Smooth muscle cell (in vitro differentiated cells): ENCODE measurements around the gene SPR. TPM values are rescaled to one million over a fixed set of nuclear protein-coding genes. Genes with fewer than 3 reads are reported as not detected.

ENCODE experiments used
- DNase-seq: peaks from one replicate; lab custom pipeline; 2025; ENCODE audit not compliant: unreplicated experiment; lab: John Stamatoyannopoulos, UW
- H2AFZ ChIP-seq: fragments of 200-600 bp; sonication (generic); 2 replicates; pipeline ENCODE4 v1.6.0; 2016; ENCODE audit warnings: antibody characterized with exemption, low read depth, mild to moderate bottlenecking
- H3F3A ChIP-seq: fragments of 200-600 bp; sonication (generic); 2 replicates; pipeline ENCODE4 v1.6.0; 2017; ENCODE audit warnings: antibody characterized with exemption, low read depth
- H3K27ac ChIP-seq: fragments of 200-600 bp; sonication (generic); 2 replicates; pipeline ENCODE4 v1.5.1; 2016; ENCODE audit warnings: low read depth, mild to moderate bottlenecking
- H3K27me3 ChIP-seq: fragments of 200-600 bp; sonication (generic); 2 replicates; pipeline ENCODE4 v1.6.1; 2016; ENCODE audit warnings: low read depth, mild to moderate bottlenecking
- H3K36me3 ChIP-seq: fragments of 200-600 bp; sonication (generic); 2 replicates; pipeline ENCODE4 v1.5.1; 2016; ENCODE audit warnings: low read depth
- H3K4me1 ChIP-seq: fragments of 200-600 bp; sonication (generic); 2 replicates; pipeline ENCODE4 v1.5.1; 2016; ENCODE audit warnings: low read depth
- H3K4me2 ChIP-seq: fragments of 200-600 bp; sonication (generic); 2 replicates; pipeline ENCODE4 v1.6.0; 2016; ENCODE audit warnings: mild to moderate bottlenecking
- H3K4me3 ChIP-seq: fragments of 200-600 bp; sonication (generic); 2 replicates; pipeline ENCODE4 v1.5.1; 2016; ENCODE audit warnings: mild to moderate bottlenecking
- H3K79me2 ChIP-seq: fragments of 200-600 bp; sonication (generic); 2 replicates; pipeline ENCODE4 v1.6.0; 2016; ENCODE audit warnings: low read depth, mild to moderate bottlenecking
- H3K9ac ChIP-seq: fragments of 200-600 bp; sonication (generic); 2 replicates; pipeline ENCODE4 v1.6.0; 2016; ENCODE audit warnings: low read depth
- H3K9me3 ChIP-seq: fragments of 200-600 bp; sonication (generic); replicated peaks from 2 replicates; pipeline ENCODE4 v1.5.1; 2016; ENCODE audit warnings: low read depth
- H4K20me1 ChIP-seq: fragments of 200-600 bp; sonication (generic); 2 replicates; pipeline ENCODE4 v1.6.0; 2016; ENCODE audit warnings: low read depth
- WGBS: methylation state at CpG from one replicate; pipeline ENCODE4 v1.1.7; 2016; ENCODE audit warnings: low lambda C conversion rate; 5-methylcytosine and 5-hydroxymethylcytosine counted together
- polyA plus RNA-seq: library from polyadenylated mRNA; unstranded; fragments of >200 nt; fragmentation: Nextera tagmentation; extraction: Ambion mirVana; gene quantifications from 2 replicates; pipeline ENCODE4 v1.2.1, GENCODE V29; 2016
- total RNA-seq: library from RNA; depleted of rRNA; stranded (reverse); fragments of >200 nt; gene quantifications from 2 replicates; pipeline ENCODE4 v1.2.3, GENCODE V29; 2014
- TF ChIP-seq, protein P1 (sequence below): fragments of 200-600 bp; sonication (generic); IDR thresholded peaks from 2 replicates; pipeline ENCODE4 v1.5.1; 2017; ENCODE audit warnings: borderline replicate concordance, mild to moderate bottlenecking, antibody characterized with exemption; ENCODE audit not compliant: insufficient read depth, poor library complexity, severe bottlenecking

SPR gene
- total and polyA plus RNA-seq, 2 experiments from 2014 or later: 4.1 to 13.2 TPM

- H3K27me3 ChIP-seq: peaks cover 54% of the 10 kb centered on the region
These were observed 10.8 kb downstream of the SPR start for GRCh38 chr2:72897785-72898584.

DNA sequence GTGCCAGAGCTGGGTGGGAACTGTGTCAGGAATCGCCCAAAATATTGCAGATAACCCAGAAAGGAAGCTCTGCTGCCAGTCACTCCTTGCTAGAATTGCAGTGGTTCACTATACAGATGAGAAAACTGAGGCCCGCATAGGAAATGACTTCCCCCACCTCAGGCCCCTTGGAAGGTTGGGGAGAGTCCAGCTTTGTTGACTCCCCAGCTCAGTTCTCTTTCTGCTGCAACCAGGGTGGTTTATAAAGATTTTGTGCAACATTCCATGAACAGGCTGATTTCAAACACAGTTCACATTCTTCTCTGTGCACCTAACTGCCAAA is 11.3 kb downstream of the SPR start:
- peaks cover 5% of the 10 kb centered on the region for H3K4me1 ChIP-seq
- DNase-seq: no peak
- WGBS: 92% methylated on average over 2 of the region's 2 CpGs
- H4K20me1 ChIP-seq: no peaks in the 10 kb centered on the region
- peaks cover 60% of the 10 kb centered on the region for H3K27me3 ChIP-seq
- H3K27ac ChIP-seq: no peak overlapping the region
- no peaks in the 10 kb centered on the region for H3K36me3 ChIP-seq
- no peak overlapping the region for H2AFZ ChIP-seq
- no peaks in the 10 kb centered on the region for H3K9me3 ChIP-seq
- H3F3A ChIP-seq: no peaks in the 10 kb centered on the region
- H3K4me2 ChIP-seq: no peak overlapping the region
- H3K9ac ChIP-seq: no peak overlapping the region
- H3K79me2 ChIP-seq: no peaks in the 10 kb centered on the region
- TF ChIP-seq, protein P1, sequence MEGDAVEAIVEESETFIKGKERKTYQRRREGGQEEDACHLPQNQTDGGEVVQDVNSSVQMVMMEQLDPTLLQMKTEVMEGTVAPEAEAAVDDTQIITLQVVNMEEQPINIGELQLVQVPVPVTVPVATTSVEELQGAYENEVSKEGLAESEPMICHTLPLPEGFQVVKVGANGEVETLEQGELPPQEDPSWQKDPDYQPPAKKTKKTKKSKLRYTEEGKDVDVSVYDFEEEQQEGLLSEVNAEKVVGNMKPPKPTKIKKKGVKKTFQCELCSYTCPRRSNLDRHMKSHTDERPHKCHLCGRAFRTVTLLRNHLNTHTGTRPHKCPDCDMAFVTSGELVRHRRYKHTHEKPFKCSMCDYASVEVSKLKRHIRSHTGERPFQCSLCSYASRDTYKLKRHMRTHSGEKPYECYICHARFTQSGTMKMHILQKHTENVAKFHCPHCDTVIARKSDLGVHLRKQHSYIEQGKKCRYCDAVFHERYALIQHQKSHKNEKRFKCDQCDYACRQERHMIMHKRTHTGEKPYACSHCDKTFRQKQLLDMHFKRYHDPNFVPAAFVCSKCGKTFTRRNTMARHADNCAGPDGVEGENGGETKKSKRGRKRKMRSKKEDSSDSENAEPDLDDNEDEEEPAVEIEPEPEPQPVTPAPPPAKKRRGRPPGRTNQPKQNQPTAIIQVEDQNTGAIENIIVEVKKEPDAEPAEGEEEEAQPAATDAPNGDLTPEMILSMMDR: no peak
- H3K4me3 ChIP-seq: no peak overlapping the region

More at GRCh38 chr2:72897785-72898584, 10.8 kb downstream of the SPR start:
- Histone ChIP-seq H3F3A (no peaks in the 10 kb centered on the region), H3K9ac (no peak overlapping the region), H3K4me3 (no peak overlapping the region), H3K27ac (no peak overlapping the region), H3K4me1 (peaks cover 5% of the 10 kb centered on the region), H3K4me2 (no peak overlapping the region), H4K20me1 (no peaks in the 10 kb centered on the region), H3K9me3 (no peaks in the 10 kb centered on the region), H3K79me2 (no peaks in the 10 kb centered on the region), H3K36me3 (no peaks in the 10 kb centered on the region), H2AFZ (no peak overlapping the region)
- WGBS: 65% methylated on average over 18 of the region's 18 CpGs
- TF ChIP-seq, protein P1: no peak
- no peak for DNase-seq

DNA sequence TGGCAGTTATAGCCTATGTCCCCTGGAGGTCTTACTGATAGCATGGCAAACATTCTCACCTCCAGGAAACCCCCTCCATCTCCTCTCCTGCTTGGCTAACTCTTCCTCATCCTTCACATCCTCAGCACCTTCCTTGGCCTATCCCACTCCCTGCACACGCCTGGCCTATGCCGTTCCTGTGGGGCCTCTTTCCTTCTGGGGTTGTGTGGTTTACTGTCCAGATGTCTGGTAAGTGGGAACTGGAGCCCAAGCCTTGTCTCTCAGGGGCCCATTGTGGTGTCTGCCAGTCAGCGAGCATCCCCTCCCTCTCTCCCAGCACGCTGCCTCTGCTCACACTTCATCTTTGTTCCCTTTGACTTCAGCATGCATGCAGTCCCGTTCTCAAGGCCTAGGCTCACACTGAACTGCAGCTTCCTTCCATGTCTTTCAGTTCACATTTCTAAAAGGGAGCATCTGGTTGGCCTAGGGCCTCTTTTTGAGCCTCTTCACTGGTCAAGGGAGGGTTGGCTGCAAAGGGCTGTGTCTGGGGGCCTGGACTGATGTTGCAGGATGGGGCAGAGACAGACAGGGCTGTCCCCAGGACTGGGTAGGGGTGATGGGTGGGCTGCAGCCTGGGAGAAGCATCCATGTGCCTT is 13.1 kb downstream of the SPR start:
- Histone ChIP-seq H3K79me2 (no peaks in the 10 kb centered on the region), H3K4me1 (peaks cover 5% of the 10 kb centered on the region), H3F3A (no peaks in the 10 kb centered on the region), H3K27ac (no peak overlapping the region), H3K4me2 (no peak overlapping the region), H3K4me3 (no peak overlapping the region), H3K9ac (no peak overlapping the region), H3K36me3 (no peaks in the 10 kb centered on the region), H3K9me3 (no peaks in the 10 kb centered on the region), H2AFZ (no peak overlapping the region), H4K20me1 (no peaks in the 10 kb centered on the region), H3K27me3 (peaks cover 71% of the 10 kb centered on the region)
- TF ChIP-seq, protein P1: no peak
- DNase-seq: no peak
- WGBS: 89% methylated on average over 5 of the region's 5 CpGs
